Right ventricle myocardium superior (tissue), 1 donor: ENCODE measurements around the gene DGKH. TPM values are rescaled to one million over a fixed set of nuclear protein-coding genes. Genes with fewer than 3 reads are reported as not detected.

ENCODE experiments used
- ATAC-seq: fragments of 200-7000 bp; cut with Tn5 transposase; one replicate; pipeline ENCODE4 v1.9.1; 2020; ENCODE audit warnings: mild to moderate bottlenecking; ENCODE audit not compliant: poor library complexity
- DNase-seq: peaks from one replicate; pipeline ENCODE4 v3.0.0-alpha.2; 2020
- intact Hi-C: fragments of 100-400 bp; cut with DNase I; formaldehyde crosslinking; loops from one replicate; pipeline ENCODE4 v1.11.2; 2022
- total RNA-seq: library from RNA; stranded (reverse); fragmentation: NEBNext Ultra II Directional; extraction: Animal tissue kit (Norgen Biotek cat#: 25700); gene quantifications from one replicate; pipeline ENCODE4 v1.2.1, GENCODE V29; 2021
- donor health status: DM: no; HTN: yes; CAD: no; lungs with severe emphysema.

DGKH gene
- total RNA-seq, 1 donor from 2014 or later = 4.2 TPM

DNA sequence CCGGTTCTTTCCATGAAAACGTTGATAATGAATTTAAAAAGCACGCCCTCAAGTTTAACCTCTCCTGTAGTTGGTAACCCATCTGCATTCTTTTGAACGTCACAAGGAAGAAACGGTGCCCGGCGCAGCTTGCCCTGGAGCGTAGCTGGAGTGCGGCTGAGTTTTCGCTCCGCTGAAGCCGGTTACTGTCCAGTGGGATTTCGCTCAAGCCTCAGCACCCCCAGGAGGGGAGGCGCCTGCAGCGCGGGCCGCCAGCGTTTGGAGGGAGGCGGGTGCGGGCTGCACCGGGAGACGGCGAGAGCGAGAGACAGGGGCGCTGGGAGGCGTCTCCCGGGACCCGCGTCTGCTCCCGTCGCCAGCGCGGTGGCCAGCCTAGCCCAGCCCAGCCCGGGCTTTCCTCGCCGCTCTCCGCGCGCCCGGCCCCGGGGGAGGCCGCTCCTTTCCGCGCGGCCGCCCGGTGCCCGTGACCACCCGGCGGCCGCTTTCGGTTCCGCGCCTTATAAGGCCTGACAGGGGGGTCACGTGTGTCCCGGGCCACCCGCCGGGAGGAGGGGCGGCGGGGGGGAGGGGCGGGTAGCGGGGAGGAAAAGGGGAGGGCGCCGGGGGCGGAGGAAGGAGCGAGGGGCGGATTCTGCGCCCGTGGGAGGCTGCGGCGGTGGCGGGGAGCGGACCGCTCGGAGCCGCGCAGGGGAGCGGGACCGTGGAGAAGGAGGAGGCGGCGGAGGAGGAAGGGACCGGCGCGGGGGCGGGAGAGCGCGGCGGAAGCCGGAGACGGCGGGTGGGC lies 8.3 kb upstream of the DGKH start:
- DNase-seq = peak; percentile 95
- ATAC-seq = peak; percentile 96
- intact Hi-C loops = no loop called here

DNA sequence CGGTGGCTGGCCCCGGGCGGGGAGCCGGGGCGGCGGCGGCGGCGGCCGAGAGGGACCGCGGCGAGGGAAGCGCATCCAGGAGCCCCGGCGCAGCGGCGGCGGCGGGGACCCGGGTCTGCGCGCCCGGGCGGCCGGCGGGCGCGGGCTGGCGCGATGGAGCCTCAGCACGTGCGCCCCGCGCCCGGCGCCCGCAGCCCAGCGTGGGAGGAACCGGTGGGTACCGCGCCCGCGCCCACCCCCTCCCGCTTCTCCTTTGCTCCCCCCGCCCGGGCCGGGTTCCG lies 7.8 kb upstream of the DGKH start:
- DNase-seq (no peak), ATAC-seq (no peak)
- intact Hi-C loops = no loop called here

DNA sequence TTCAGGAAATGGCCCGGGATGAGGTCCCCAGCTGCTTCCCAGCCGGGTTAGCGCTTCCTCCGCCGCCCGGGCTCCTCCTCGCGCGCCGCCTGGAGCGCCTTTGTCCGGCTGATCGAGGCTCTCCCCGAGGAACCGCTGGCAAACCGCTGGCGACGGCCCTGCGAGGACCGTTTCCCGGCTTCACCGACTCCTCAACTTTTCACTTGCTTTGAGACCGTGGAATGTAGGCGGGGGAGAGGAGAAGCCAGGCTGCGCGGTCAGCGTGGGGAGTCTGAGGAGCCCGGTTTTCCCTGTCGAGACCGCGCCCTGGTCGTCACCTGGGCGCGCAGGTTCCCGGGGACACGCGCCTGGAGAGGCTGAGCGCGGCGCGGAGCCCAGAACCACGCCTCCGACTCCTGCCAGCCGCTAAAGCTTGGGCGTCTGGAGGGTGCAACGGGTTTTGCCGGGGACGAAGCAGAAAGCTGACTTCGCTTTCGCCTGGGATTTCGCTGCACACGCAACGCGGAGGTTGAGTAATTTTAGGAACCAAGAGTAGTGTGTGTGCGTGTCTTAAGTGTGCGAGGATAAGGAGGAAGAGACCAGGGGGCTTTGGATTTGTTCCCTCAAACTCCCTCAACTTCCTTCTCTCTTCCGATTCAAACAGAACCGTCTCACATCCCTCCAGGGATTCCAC lies 7.3 kb upstream of the DGKH start:
- peak; percentile 64 for DNase-seq
- peak; percentile 15 for ATAC-seq
- intact Hi-C loops = no loop called here

DNA sequence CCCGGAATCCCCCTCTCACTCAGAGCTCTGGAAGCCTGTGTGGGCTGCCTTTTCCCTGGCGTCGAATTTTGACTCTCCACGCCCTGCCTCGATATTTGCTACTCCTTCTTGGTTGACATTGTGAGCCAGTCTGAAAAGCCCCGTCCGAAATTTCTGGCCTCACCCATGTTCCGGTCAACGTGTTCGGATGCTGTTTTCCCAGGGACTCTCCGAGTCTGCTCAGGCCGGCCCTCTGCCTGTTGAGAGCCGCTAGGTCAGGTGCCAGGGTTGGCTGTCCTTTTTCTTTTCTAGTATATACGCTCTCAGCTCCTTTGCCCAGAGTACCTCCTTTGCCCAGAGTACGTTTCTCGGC lies 6.8 kb upstream of the DGKH start:
- intact Hi-C loops = no loop called here
- peak; percentile 70 for DNase-seq
- peak; percentile 50 for ATAC-seq

DNA sequence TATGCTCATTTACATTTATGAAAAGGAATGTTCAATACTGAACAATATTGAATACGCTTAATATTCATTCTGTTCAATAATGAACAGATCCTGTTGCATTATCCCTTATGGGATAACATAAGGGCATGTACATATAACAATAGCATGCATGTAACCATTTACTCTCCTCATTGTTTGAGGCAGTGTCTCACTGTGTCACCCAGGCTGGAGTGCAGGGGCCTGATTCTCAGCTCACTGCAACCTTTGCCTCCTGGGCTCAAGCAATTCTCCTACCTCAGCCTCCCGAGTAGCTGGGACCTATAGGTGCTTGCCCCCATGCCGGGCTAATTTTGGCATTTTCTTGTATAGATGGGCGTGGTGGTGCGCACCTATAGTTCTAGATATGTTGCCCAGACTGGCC lies 4.8 kb upstream of the DGKH start:
- intact Hi-C loops = no loop called here
- ATAC-seq = no peak
- DNase-seq = no peak

DNA sequence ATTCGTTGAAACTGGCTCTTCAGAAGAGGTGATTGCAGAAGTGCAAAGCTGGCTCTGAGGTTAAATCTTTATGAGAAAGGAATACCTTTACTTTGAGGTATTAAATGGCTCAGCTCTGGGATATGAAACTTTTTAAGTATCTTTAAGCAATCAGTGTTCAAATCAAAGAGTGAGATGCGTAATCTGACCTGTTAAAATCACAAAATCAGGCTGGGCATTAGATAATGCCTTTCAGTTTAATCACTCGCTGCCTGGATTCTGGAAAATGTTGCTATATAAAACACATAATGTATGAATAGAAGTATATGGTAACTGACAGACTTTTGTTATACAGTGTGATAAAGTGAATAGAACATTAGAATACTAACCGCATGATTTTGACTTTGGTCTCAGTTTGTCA lies 2.0 kb upstream of the DGKH start:
- DNase-seq (no peak), ATAC-seq (no peak)
- intact Hi-C loops = no loop called here

DNA sequence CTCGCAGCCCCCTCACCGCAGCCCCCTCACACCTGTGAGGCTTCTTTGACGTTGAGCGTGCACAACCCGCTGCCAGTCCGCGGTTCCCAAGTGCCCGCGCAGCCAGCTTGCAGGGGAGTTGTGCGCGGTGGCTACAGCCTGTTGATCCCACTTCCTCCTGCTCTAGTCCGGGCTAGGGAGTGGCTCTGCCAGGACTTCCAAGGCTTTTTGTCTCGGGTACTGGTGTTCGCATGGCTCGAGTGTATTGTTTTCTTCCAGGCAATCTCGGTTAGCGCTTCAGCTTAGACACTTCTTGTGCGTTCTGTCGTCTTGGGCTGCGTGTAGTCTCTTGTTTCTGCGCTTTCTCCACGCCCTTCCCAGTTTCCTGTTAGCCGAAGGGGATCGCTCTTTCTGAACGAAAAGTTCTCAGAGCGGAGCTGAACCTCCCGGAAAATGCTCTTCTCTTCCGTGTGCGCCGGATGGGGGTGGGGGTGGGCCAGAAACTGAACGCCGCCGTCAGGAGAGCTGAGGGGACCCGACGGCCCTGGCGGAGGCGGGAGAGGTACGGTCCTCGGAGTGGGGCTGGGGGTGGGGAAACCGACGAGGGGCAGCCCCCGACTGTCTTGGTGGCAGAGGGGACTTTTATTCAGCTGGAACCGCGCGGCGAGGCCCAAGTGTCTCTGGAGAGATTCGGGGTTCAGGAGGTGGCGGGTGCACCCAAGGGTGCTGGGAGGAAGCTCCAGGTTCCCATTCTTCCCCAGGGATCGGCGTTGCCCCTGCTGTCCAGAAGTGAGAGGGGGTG lies 697 bp upstream of the DGKH start:
- ATAC-seq (peak; percentile 20), DNase-seq (peak; percentile 62)
- intact Hi-C loops = no loop called here

DNA sequence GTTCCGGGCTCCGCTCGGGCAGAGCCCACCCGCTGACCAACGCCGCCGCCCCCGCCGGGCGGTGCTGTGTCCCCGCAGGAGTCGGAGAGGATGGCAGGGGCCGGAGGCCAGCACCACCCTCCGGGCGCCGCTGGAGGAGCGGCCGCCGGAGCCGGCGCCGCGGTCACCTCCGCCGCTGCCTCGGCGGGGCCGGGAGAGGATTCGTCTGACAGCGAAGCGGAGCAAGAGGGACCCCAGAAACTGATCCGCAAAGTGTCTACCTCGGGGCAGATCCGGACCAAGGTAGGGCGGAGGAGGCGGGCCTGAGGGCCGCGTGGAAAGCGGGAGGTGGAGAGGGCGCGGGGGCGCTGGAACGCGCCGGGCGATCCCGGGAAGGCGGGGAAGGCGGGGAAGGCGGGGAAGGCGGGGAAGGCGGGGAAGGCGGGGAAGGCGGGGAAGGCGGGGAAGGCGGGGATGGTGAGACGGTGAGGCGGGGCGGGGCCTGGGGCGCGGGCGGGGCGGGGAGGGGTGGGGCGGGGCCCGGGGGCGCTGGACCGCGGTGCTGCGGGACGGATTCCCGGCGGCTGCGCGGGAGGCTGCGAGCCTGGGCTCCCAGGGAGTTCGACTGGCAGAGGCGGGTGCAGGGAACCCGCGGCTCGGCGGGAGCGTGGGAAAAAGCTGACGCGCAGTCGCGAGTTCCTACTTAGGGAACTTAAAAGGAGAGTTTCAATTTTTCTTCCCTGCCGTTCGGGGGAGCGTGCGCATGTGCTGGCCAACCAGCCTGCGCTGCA lies 421 bp downstream of the DGKH start:
- ATAC-seq = peak; percentile 90
- peak; percentile 87 for DNase-seq
- intact Hi-C loops = no loop called here

DNA sequence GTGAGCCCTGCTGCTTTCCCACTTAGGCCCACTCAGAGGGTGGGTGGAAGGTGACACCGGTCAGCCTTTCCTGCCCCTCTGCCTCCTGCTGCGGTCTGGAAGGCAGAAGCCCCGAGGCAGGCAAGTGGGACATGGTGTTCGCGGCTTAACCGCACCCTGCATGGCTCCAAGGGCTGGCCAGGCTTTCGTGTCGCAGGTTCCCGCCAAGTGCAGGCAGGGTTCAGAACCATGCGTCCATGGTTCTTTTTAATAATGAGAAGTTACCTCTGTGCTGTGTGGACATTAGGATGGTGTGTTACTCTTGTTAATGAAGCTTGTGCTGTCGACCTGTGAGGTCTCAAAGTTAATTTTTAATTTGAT lies 986 bp downstream of the DGKH start:
- intact Hi-C loops = no loop called here
- ATAC-seq (no peak), DNase-seq (no peak)

DNA sequence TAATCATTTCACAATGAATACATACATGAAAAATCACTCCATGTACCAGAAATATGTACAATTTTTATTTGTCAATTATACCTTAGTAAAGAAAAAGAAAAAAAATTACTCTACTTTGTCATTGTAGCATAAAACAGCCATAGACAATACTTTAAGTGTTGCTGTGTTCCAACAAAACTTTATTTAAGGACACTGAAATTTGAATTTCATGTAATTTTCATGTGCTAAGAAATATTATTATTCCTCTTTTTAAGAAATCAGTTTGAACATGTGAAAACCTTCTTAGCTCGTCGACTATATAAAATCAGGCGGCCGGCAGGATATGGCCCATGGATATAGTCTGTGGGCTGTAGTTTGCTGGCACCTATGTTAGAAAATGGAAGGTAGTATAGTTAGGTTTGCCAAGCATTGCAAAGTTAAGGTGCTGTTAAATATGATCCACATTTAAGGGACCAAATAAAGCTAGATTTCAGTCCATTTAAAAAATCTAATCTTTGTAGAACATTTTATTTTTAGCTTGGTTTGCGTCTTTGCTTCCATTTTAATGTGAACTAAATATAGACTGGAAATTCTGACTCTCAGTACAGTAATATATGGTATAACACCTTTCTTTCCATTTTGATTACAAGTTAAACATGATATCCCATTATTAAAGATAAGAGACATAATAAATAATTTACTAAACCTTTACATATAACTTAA lies 6.5 kb downstream of the DGKH start:
- ATAC-seq = peak; percentile 64

DNA sequence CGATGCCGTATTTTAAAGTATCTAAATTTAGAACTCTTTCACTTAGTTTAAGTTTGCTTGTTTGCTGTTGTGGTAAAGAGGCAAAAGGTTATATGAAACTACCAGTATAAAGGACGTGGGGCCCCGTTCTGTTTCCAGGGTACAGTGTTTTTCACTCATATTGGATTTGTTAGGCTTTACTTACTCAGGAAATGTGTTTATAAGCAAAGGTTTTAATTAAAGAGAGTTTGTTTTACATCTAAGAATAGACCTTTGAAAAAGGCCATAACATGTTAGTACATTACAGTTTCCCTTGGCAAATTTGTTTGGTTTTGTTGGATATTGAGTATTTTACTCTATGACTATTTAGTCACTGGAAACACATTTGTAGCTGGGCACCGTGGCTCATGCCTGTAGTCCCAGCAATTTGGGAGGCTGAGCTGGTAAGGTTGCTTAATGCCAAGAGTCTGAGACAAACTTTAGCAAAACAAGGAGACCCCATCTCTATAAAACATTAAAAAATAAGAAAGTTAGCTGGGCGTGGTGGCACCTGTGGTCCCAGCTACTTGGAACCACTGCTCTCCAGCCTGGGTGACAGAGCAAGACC lies 7.1 kb downstream of the DGKH start:
- ATAC-seq = peak; percentile 52
- intact Hi-C loops = no loop called here
- DNase-seq = no peak

More for the DNA sequence above, 6.5 kb downstream of the DGKH start:
- no peak for DNase-seq
- intact Hi-C loops = no loop called here

DNA sequence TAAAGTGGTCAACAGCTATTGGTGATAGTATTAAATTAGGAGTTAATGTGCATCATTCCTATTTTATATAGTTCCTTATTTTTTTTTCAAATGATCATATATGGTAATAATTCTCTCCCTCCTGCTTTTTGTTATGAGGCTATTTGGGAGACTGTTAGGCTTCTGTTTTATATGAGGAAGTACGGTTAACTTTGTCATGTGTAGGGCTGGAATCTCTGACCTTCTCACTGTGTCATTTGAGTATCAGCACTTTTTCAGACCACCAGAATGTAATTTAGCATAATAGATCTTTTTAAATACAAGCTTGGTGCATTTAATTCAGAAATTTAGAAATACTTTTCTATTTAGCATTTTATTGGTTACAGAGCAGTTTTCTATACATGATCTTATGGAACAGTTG lies 7.7 kb downstream of the DGKH start:
- ATAC-seq = peak; percentile 32
- intact Hi-C loops = no loop called here
- no peak for DNase-seq

DNA sequence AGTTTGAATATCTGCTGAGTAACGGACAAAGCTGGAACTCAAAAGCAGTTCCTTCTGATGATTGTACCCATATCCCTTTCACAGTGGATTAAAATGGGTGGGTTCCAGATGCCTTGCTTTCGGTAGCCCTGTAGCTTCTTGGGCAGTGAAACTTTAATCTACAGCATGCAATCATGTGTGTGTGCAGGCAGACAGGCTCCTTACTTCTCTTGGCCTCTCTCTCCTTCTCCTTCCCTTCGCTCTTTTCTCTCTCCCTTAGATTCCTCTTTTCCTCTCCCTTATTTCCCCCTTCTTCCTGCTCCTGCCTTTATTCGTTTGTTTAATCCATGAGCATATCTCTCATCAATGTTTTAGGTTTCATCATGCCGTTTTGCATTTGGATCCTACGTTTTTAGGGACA lies 8.1 kb downstream of the DGKH start:
- DNase-seq (no peak), ATAC-seq (no peak)
- intact Hi-C loops = no loop called here

DNA sequence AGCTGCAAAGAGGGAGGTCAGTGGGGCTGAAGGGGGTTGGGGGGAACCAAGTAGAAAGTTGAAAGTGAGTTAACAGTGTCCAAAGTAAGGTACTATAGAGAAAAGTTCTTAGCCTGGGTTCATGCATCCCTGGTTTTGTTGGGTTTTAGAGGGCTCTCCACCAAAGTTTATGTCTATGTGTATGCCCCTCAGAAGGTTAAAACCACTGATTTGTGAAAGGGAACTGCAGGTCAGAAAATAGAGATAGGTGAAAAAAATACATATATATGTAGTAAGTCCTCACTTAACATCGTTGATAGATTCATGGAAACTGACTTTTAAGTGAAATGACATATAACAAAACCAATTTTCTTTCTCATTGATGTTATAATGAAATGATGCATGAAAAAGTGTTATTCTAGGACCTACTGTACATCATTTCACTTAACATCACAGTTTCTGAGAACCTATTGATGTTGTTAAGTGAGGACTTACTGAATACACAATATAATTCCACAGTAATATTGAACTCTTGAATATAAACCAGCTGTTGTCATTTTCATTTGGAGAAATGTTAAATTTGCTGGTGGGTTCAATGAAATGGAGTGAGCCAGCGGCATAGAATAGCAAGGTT lies 9.6 kb downstream of the DGKH start:
- intact Hi-C loops = no loop called here
- DNase-seq (no peak), ATAC-seq (no peak)

DNA sequence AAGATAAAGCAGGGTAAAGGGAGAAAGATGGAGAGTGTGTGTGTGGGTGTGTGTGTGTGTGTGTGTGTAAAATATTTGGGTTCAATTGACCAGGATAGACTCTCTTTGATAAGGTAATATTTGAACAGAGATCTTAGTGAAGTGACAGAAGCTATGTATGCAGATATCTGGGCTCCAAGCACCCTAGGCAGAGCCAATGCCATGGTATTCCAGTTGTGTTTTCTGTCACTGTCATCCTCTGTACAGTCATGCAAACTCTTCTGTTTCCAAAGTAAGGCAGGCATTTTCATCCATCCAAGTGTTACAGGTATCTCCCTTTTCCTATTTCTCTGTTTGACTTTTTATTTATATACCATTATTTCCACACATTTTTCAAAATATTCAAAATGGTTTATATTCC lies 13.5 kb downstream of the DGKH start:
- intact Hi-C loops = no loop called here
- ATAC-seq = no peak
- no peak for DNase-seq

DNA sequence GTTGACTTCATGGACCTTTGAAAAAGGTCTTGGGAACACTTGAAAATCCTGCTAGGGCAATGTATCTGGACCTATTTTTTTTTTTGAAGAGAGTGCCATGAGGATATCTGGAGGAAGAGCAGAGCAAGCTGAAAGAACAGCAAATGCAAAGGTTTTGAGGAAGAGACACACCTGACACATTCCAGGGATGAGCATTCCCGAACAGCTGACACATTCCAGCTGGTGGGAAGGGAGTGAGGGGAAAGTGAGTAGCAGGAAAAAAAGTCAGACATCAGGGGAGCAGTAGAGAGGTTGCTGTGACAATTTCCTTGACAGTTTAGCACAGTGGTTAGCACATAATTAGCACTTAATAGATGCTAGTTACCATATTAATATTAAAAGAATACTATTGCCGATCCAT lies 14.7 kb downstream of the DGKH start:
- intact Hi-C loops = no loop called here
- ATAC-seq (no peak), DNase-seq (no peak)

DNA sequence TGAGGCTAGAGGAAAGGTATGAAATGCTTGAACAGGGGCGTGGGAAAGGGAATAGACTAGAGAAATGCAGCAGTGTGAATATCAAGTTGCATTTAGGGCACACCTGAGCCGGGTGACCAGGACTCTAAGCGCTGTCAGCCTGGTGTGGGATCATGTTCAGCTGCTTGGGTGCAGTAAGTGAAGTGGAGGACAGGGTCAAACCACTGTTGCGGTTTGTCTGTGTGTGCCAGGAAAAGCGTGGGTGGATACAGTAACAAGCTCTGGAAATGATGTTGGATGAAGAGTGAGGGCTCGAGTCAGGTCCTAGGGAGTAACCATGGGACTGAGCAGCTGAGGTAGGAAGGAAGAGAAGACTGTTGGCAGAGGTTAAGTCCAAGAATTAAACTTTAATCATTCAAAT lies 15.8 kb downstream of the DGKH start:
- ATAC-seq (no peak), DNase-seq (no peak)
- intact Hi-C loops = no loop called here

DNA sequence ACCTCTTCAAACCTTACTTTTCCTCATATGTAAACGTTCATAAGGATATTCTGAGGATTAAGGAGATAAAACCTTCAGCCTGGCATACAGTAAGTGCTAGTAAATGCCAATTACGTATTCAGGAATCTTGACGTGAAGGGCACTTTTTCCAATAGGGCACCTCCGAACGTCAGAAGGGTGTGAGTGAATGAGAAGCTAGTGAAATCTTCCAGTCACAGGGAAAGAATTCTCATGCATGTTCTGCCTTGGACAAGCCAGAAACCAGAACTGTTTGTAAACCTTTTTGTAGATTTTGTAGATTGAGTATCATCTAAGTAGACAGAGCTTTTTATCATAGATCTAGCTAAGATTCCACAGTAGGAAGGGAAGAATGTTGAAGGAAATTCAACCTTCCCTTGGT lies 16.5 kb downstream of the DGKH start:
- intact Hi-C loops = no loop called here
- DNase-seq (no peak), ATAC-seq (no peak)
